K562 (cell line): Measurements from ENCODE around the gene ATRNL1. TPM values are rescaled to one million over a fixed set of nuclear protein-coding genes. Genes with fewer than 3 reads are reported as not detected.

ENCODE experiments used
- ATAC-seq: fragments of 200-7000 bp; cut with Tn5 transposase; 3 replicates; pipeline ENCODE4 v1.9.1; 2020; ENCODE audit warnings: moderate library complexity
- BruUV-seq: library from RNA; stranded (reverse); fragments of 400-500 nt; replicated peaks from 2 replicates; lab custom pipeline; 2021; lab: Mats Ljungman, UMichigan
- CTCF ChIA-PET: fragments of 300-600 bp; formaldehyde crosslinking; extraction: SDS; loops from one replicate; lab custom pipeline; 2021; ENCODE audit warnings: low intra/inter-chr PET ratio; lab: Yijun Ruan, JAX
- POLR2A ChIA-PET: fragments of 300-600, 350-650 bp; sonication (Branson Sonifier 250); formaldehyde crosslinking; extraction: SDS; loops from one replicate; lab custom pipeline; 2021; ENCODE audit warnings: antibody characterized with exemption, inconsistent platforms; lab: Yijun Ruan, JAX
- DNase-seq, 4 experiments: peaks; one replicate each; pipeline versions ENCODE4 v3.0.0 to v3.0.0-alpha.2; 2011 to 2018; ENCODE audit warnings: low spot score in 3 of 4, mixed read lengths in 3 of 4; ENCODE audit errors: extremely low read depth in 1 of 4
- FAIRE-seq: peaks from 2 replicates; lab custom pipeline; 2011; peaks lifted over from hg19 to GRCh38; lab: Jason Lieb, UNC
- H2AFZ ChIP-seq: 2 replicates; pipeline ENCODE4 v1.6.0; 2011; ENCODE audit warnings: low read depth, low read length, control low read depth, inconsistent platforms
- H3K27ac ChIP-seq: fragments of 200-600 bp; 3 replicates; pipeline ENCODE4 v1.8.0; 2011; ENCODE audit warnings: low read depth, mild to moderate bottlenecking, control low read depth, inconsistent platforms, low read length, moderate library complexity, mixed read lengths; ENCODE audit errors: extremely low read depth
- H3K27me3 ChIP-seq, 2 experiments: fragments of 300-600 bp in 1 of 2; 2 replicates in 1 of 2; 3 replicates in 1 of 2; pipeline versions ENCODE4 v1.6.0 to v1.8.0; 2011; ENCODE audit warnings: inconsistent platforms in 2 of 2, low read length in 2 of 2, mild to moderate bottlenecking in 1 of 2, mixed read lengths in 1 of 2, moderate library complexity in 1 of 2; ENCODE audit not compliant: control insufficient read depth in 2 of 2, insufficient read depth in 2 of 2
- H3K36me3 ChIP-seq: fragments of 300-600 bp; 3 replicates; pipeline ENCODE4 v1.8.0; 2011; ENCODE audit warnings: mild to moderate bottlenecking, low read length, inconsistent platforms; ENCODE audit not compliant: control insufficient read depth, insufficient read depth
- H3K4me1 ChIP-seq, 2 experiments: fragments of 200-600 bp in 1 of 2; replicated peaks in 1 of 2; 2 replicates in 1 of 2; 3 replicates in 1 of 2; pipeline versions ENCODE4 v1.5.1 to v1.8.0; 2011; ENCODE audit warnings: inconsistent platforms in 2 of 2, low read length in 2 of 2, mild to moderate bottlenecking in 1 of 2, mixed read lengths in 1 of 2, moderate library complexity in 1 of 2; ENCODE audit not compliant: control insufficient read depth in 2 of 2, insufficient read depth in 2 of 2
- H3K4me2 ChIP-seq: 2 replicates; pipeline ENCODE4 v1.6.1; 2011; ENCODE audit warnings: low read length, control low read depth, inconsistent platforms, mixed read lengths; ENCODE audit not compliant: insufficient read depth
- H3K4me3 ChIP-seq: fragments of 200-600 bp; sonication (generic), shearing (Covaris generic); 2 replicates; pipeline ENCODE4 v1.5.1; 2016; ENCODE audit warnings: control low read depth, inconsistent platforms
- H3K79me2 ChIP-seq: fragments of 200-600 bp; 3 replicates; pipeline ENCODE4 v1.8.0; 2011; ENCODE audit warnings: low read length, inconsistent platforms; ENCODE audit not compliant: control insufficient read depth, insufficient read depth
- H3K9ac ChIP-seq, 2 experiments: 2 replicates each; pipeline versions ENCODE4 v1.6.0 to v1.6.1; 2011; ENCODE audit warnings: low read depth in 2 of 2, low read length in 2 of 2, control low read depth in 1 of 2, inconsistent platforms in 1 of 2, mild to moderate bottlenecking in 1 of 2, mixed read lengths in 1 of 2; ENCODE audit not compliant: insufficient read depth in 1 of 2
- H3K9me1 ChIP-seq: one replicate; pipeline ENCODE4 v1.6.0; 2011; ENCODE audit warnings: inconsistent platforms, mild to moderate bottlenecking, low read length, moderate library complexity; ENCODE audit not compliant: control insufficient read depth, insufficient read depth
- H3K9me3 ChIP-seq: replicated peaks from 2 replicates; pipeline ENCODE4 v1.5.1; 2011; ENCODE audit warnings: low read depth, low read length, inconsistent platforms; ENCODE audit not compliant: control insufficient read depth, insufficient read depth
- H4K20me1 ChIP-seq: replicated peaks from 2 replicates; pipeline ENCODE4 v1.6.1; 2011; ENCODE audit warnings: low read length, inconsistent platforms, mixed read lengths; ENCODE audit not compliant: control insufficient read depth, insufficient read depth
- CBFB ChIP-seq: sonication (generic); formaldehyde crosslinking; IDR thresholded peaks from 2 replicates; pipeline ENCODE4 v1.4.0; 2020; ENCODE audit warnings: mild to moderate bottlenecking, missing genetic modification reagents
- NCOR1 ChIP-seq: fragments of 450-650 bp; IDR thresholded peaks from 2 replicates; pipeline ENCODE4 v1.6.1; 2016; ENCODE audit warnings: mild to moderate bottlenecking, moderate library complexity
- RBM14 ChIP-seq: fragments of 200-400 bp; formaldehyde crosslinking; IDR thresholded peaks from 2 replicates; pipeline ENCODE4 v1.6.1; 2018; ENCODE audit warnings: low read depth, mild to moderate bottlenecking, low read length, moderate library complexity, borderline replicate concordance; ENCODE audit not compliant: insufficient read depth
- SMARCB1 ChIP-seq: IDR thresholded peaks from 2 replicates; pipeline ENCODE4 v1.6.1; 2011; ENCODE audit warnings: improper control_type of control experiment, low read depth; ENCODE audit not compliant: insufficient read length
- TEAD4 ChIP-seq, 2 experiments: sonication (generic) in 1 of 2; formaldehyde crosslinking in 1 of 2; IDR thresholded peaks; 2 replicates each; pipeline versions ENCODE4 v1.6.1 to v1.8.0; 2012 to 2022; ENCODE audit warnings: borderline replicate concordance in 1 of 2, inconsistent platforms in 1 of 2, low read length in 1 of 2, mild to moderate bottlenecking in 1 of 2, missing genetic modification reagents in 1 of 2
- ZNF589 ChIP-seq: fragments of 200-800 bp; sonication (Bioruptor generic); IDR thresholded peaks from 2 replicates; pipeline ENCODE4 v1.6.1; 2016; ENCODE audit warnings: low read depth, missing genetic modification characterization, missing compliant biosample characterization
- whole genome bisulfite sequencing: fragments of 100-300 bp; shearing (Covaris generic); methylation state at CpG from one replicate; pipeline ENCODE4 v1.1.6; 2016; ENCODE audit warnings: low coverage, mixed read lengths; ENCODE audit not compliant: insufficient coverage; ENCODE audit errors: missing lambda C conversion rate; 5-methylcytosine and 5-hydroxymethylcytosine counted together
- in situ Hi-C: fragments of 300-500 bp; cut with MboI; formaldehyde crosslinking; loops from 4 replicates; pipeline ENCODE4 v1.15.0; 2018; ENCODE audit warnings: inconsistent platforms, mixed read lengths
- intact Hi-C: fragments of 100-400 bp; cut with micrococcal nuclease; formaldehyde crosslinking; loops from 2 replicates; pipeline ENCODE4 v1.14.2; 2022
- polyA plus RNA-seq, 8 experiments: library from polyadenylated mRNA; depleted of rRNA in 4 of 8; stranded (reverse) in 5 of 8; unstranded in 3 of 8; fragments of >200 nt; fragmentation: Nextera tagmentation in 2 of 8; fragmentation: Illumina TruSeq in 1 of 8; extraction: Ambion mirVana in 2 of 8; extraction: Trizol in 1 of 8; gene quantifications; 2 replicates each; pipeline versions ENCODE4 v1.2.1 to v1.2.3, GENCODE V29; 2011 to 2014; ENCODE audit warnings: inconsistent platforms in 1 of 8, missing spikeins in 1 of 8
- total RNA-seq, 7 experiments: library from RNA; depleted of rRNA in 6 of 7; stranded (reverse); fragments of >200 nt in 6 of 7; fragmentation: Illumina TruSeq in 2 of 7; extraction: Trizol in 2 of 7; gene quantifications; 2 replicates each; pipeline versions ENCODE4 v1.2.1 to v1.2.3, GENCODE V29; 2011 to 2021; ENCODE audit warnings: low replicate concordance in 1 of 7
- TF ChIP-seq, protein P1 (sequence below): sonication (generic); formaldehyde crosslinking; IDR thresholded peaks from 2 replicates; pipeline ENCODE4 v1.8.0; 2022; ENCODE audit warnings: missing genetic modification reagents, mild to moderate bottlenecking, borderline replicate concordance
- TF ChIP-seq, protein P2 (sequence below): fragments of 450-650 bp; IDR thresholded peaks from 2 replicates; pipeline ENCODE4 v1.6.1; 2017; ENCODE audit warnings: antibody characterized with exemption, mild to moderate bottlenecking
- TF ChIP-seq, protein P3 (sequence below): fragments of 450-650 bp; IDR thresholded peaks from 2 replicates; pipeline ENCODE4 v1.6.1; 2016

Gene ATRNL1
- total and polyA plus RNA-seq, 9 of the 15 experiments (the other 6 are each of a cell fraction or from before 2014, with no cell fraction given) = 0.18 TPM; not detected in 8

DNA sequence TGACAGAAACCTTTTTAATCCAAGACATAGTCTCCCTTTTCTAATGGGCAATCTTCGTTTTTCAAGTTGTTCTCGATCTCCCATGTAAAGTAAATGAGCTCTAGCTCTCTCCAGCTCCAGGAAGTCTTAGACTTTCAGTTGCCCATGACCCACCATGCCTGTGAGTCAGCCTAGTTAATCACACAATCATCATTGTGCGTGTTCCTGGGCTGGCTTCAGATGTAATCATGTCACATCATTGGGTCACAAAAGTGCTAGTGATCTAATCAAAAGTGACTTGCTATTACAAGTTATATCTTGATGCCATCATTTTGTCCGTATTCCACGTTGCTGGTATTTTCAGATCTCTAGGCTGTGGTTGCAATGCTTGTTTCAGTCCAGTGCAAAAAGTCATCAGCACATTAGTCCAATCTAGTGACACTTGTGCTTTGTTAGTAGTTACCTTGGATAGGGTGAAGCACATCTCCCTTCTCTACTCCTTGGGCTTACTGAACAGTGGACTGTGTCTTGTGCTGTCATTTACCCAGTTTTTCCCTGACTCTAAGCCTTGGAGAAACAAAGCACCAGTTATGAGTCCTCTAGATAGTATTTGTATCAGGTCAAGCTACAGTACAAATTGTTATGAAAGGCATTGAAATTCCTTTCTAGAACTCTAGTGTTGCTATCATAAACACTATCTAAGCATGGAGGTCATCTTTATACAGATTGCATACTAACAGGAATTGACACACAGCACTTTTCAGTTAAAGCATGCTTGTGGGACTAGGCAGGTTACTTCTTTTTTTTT is 863.3 kb downstream of the ATRNL1 start:
- BruUV-seq = no TSS peak
- no peaks in the 10 kb centered on the region for H3K9me1 ChIP-seq
- intact Hi-C loops (no loop called here), in situ Hi-C loops (no loop called here)
- H3K36me3 ChIP-seq = no peaks in the 10 kb centered on the region
- H3K79me2 ChIP-seq = no peaks in the 10 kb centered on the region
- H4K20me1 ChIP-seq = no peaks in the 10 kb centered on the region
- FAIRE-seq (no peak), DNase-seq (no peak), ATAC-seq (no peak)
- H3K9ac ChIP-seq = no peak overlapping the region
- H3K4me1 ChIP-seq = no peaks in the 10 kb centered on the region
- no peaks in the 10 kb centered on the region for H3K27me3 ChIP-seq
- H3K4me3 ChIP-seq = no peak overlapping the region
- no peak overlapping the region for H2AFZ ChIP-seq
- no peak overlapping the region for H3K27ac ChIP-seq
- CTCF ChIA-PET = no interaction called here
- no peak overlapping the region for H3K4me2 ChIP-seq
- 1% methylated on average over 5 of the region's 5 CpGs for WGBS
- no peaks in the 10 kb centered on the region for H3K9me3 ChIP-seq
- TF ChIP-seq, protein P1, sequence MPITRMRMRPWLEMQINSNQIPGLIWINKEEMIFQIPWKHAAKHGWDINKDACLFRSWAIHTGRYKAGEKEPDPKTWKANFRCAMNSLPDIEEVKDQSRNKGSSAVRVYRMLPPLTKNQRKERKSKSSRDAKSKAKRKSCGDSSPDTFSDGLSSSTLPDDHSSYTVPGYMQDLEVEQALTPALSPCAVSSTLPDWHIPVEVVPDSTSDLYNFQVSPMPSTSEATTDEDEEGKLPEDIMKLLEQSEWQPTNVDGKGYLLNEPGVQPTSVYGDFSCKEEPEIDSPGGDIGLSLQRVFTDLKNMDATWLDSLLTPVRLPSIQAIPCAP (CRISPR knock-in tag) = no peak
- TF ChIP-seq, protein P2, sequence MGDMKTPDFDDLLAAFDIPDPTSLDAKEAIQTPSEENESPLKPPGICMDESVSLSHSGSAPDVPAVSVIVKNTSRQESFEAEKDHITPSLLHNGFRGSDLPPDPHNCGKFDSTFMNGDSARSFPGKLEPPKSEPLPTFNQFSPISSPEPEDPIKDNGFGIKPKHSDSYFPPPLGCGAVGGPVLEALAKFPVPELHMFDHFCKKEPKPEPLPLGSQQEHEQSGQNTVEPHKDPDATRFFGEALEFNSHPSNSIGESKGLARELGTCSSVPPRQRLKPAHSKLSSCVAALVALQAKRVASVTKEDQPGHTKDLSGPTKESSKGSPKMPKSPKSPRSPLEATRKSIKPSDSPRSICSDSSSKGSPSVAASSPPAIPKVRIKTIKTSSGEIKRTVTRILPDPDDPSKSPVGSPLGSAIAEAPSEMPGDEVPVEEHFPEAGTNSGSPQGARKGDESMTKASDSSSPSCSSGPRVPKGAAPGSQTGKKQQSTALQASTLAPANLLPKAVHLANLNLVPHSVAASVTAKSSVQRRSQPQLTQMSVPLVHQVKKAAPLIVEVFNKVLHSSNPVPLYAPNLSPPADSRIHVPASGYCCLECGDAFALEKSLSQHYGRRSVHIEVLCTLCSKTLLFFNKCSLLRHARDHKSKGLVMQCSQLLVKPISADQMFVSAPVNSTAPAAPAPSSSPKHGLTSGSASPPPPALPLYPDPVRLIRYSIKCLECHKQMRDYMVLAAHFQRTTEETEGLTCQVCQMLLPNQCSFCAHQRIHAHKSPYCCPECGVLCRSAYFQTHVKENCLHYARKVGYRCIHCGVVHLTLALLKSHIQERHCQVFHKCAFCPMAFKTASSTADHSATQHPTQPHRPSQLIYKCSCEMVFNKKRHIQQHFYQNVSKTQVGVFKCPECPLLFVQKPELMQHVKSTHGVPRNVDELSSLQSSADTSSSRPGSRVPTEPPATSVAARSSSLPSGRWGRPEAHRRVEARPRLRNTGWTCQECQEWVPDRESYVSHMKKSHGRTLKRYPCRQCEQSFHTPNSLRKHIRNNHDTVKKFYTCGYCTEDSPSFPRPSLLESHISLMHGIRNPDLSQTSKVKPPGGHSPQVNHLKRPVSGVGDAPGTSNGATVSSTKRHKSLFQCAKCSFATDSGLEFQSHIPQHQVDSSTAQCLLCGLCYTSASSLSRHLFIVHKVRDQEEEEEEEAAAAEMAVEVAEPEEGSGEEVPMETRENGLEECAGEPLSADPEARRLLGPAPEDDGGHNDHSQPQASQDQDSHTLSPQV = no peak
- TF ChIP-seq ZNF589 (CRISPR knock-in tag) = no peak
- no peak for TF ChIP-seq TEAD4 (IDR thresholded peaks at IDR 0.05; ENCODE audit: low read length)
- TF ChIP-seq TEAD4 (CRISPR knock-in tag; IDR thresholded peaks at IDR 0.05; ENCODE audit: borderline replicate concordance) = no peak
- no peak for TF ChIP-seq CBFB
- TF ChIP-seq SMARCB1 = no peak
- no peak for TF ChIP-seq RBM14
- TF ChIP-seq NCOR1 = no peak
- TF ChIP-seq, protein P3, sequence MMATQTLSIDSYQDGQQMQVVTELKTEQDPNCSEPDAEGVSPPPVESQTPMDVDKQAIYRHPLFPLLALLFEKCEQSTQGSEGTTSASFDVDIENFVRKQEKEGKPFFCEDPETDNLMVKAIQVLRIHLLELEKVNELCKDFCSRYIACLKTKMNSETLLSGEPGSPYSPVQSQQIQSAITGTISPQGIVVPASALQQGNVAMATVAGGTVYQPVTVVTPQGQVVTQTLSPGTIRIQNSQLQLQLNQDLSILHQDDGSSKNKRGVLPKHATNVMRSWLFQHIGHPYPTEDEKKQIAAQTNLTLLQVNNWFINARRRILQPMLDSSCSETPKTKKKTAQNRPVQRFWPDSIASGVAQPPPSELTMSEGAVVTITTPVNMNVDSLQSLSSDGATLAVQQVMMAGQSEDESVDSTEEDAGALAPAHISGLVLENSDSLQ = no peak
- POLR2A ChIA-PET = no interaction called here
